ENCODE results near the gene TPPP2.
"Not testable (repeated sequence)": the region's sequence is repeated elsewhere in the genome, so short reads cannot be mapped to it uniquely, and the experiment has no call there.

The TPPP2 gene

GRCh38 chr14:21038441-21039422, 8.7 kb downstream of the TPPP2 start:
- peak in 2 of 4 experiments; percentile 21 to 26 for DNase-seq

- DNase-seq: peak; percentile 56 to 81 (median 76)
Observed at GRCh38 chr14:21039585-21040369, 9.8 kb downstream of the TPPP2 start.

- no peak for DNase-seq
Observed at GRCh38 chr14:21040370-21040925, 10.4 kb downstream of the TPPP2 start.

GRCh38 chr14:21040941-21041340, 10.9 kb downstream of the TPPP2 start:
- DNase-seq: not testable (repeated sequence)

- DNase-seq: peak; percentile 27 to 62 (median 60)
Observed at GRCh38 chr14:21041676-21042433, 11.8 kb downstream of the TPPP2 start, which contains the start of gene RNASE7. Gene RNASE7 (plus strand): TSS chr14:21042362. CDS start chr14:21042993, 631 bp downstream.

- peak; percentile 13 to 59 (median 51) for DNase-seq
Observed at GRCh38 chr14:21042918-21043317, 12.9 kb downstream of the TPPP2 start.

- DNase-seq: no peak
Observed at GRCh38 chr14:21043387-21043973, 13.5 kb downstream of the TPPP2 start.

GRCh38 chr14:21043974-21044618, 14.1 kb downstream of the TPPP2 start:
- no peak for DNase-seq

- no peak for DNase-seq
Observed at GRCh38 chr14:21047378-21047781, 17.4 kb downstream of the TPPP2 start.

GRCh38 chr14:21048638-21049037, 18.6 kb downstream of the TPPP2 start:
- no peak for DNase-seq

GRCh38 chr14:21049271-21049673, 19.3 kb downstream of the TPPP2 start:
- no peak for DNase-seq

- peak in 1 of 4 experiments; percentile 57 for DNase-seq
Observed at GRCh38 chr14:21050597-21050996, 20.6 kb downstream of the TPPP2 start.

GRCh38 chr14:21053184-21054122, 23.4 kb downstream of the TPPP2 start:
- no peak for DNase-seq

GRCh38 chr14:21054123-21054767, 24.2 kb downstream of the TPPP2 start:
- no peak for DNase-seq

- DNase-seq: no peak
Observed at GRCh38 chr14:21054768-21055145, 24.7 kb downstream of the TPPP2 start.

GRCh38 chr14:21055432-21056117, 25.6 kb downstream of the TPPP2 start:
- no peak for DNase-seq

GRCh38 chr14:21056520-21057163, 26.6 kb downstream of the TPPP2 start:
- DNase-seq: no peak

Data from suppressor macrophage (primary cell).